Natural killer cell (primary cell): ENCODE results near the gene NFIA. TPM values are rescaled to one million over a fixed set of nuclear protein-coding genes. Genes with fewer than 3 reads are reported as not detected.
"Not testable (repeated sequence)": the region's sequence is repeated elsewhere in the genome, so short reads cannot be mapped to it uniquely, and the experiment has no call there.

ENCODE experiments used
- ATAC-seq, 3 donors: fragments of 150-1000 bp in 2 of 3; fragments of 200-7000 bp in 1 of 3; cut with Tn5 transposase; 1 replicate in 1 of 3; 2 replicates in 2 of 3; pipeline ENCODE4 v1.10.0; 2021; ENCODE audit warnings: mild to moderate bottlenecking in 2 of 3, moderate library complexity in 2 of 3
- DNase-seq, 2 donors: peaks; one replicate each; pipeline versions ENCODE4 v3.0.0 to v3.0.0-alpha.2; 2013 to 2021; ENCODE audit warnings: mixed read lengths in 1 of 2
- H3K27ac ChIP-seq: one replicate; pipeline ENCODE4 v1.5.1; 2013; ENCODE audit warnings: mild to moderate bottlenecking, low read length
- H3K27me3 ChIP-seq: one replicate; pipeline ENCODE4 v1.6.1; 2013; ENCODE audit warnings: low read length; ENCODE audit not compliant: control insufficient read depth, insufficient read depth
- H3K36me3 ChIP-seq: one replicate; pipeline ENCODE4 v1.6.1; 2013; ENCODE audit warnings: low read length; ENCODE audit not compliant: control insufficient read depth, insufficient read depth
- H3K4me1 ChIP-seq: one replicate; pipeline ENCODE4 v1.6.1; 2013; ENCODE audit warnings: low read length; ENCODE audit not compliant: control insufficient read depth, insufficient read depth
- H3K4me3 ChIP-seq: one replicate; pipeline ENCODE4 v1.5.1; 2013; ENCODE audit warnings: low read length
- H3K9me3 ChIP-seq: one replicate; pipeline ENCODE4 v1.6.1; 2013; ENCODE audit warnings: low read length; ENCODE audit not compliant: control insufficient read depth, insufficient read depth
- H3K27ac Mint-ChIP-seq, 2 donors: one replicate each; pipeline ENCODE4 v1.8.0; 2022; ENCODE audit warnings: mild to moderate bottlenecking in 2 of 2, mixed read lengths in 2 of 2, moderate library complexity in 1 of 2
- H3K27me3 Mint-ChIP-seq, 2 donors: one replicate each; pipeline ENCODE4 v1.8.0; 2022; ENCODE audit warnings: low read depth in 2 of 2, mixed read lengths in 2 of 2
- H3K36me3 Mint-ChIP-seq: one replicate; pipeline ENCODE4 v1.8.0; 2022; ENCODE audit warnings: mixed read lengths
- H3K4me1 Mint-ChIP-seq, 2 donors: one replicate each; pipeline ENCODE4 v1.8.0; 2022; ENCODE audit warnings: mixed read lengths in 2 of 2
- H3K4me3 Mint-ChIP-seq: one replicate; pipeline ENCODE4 v1.8.0; 2022; ENCODE audit warnings: mild to moderate bottlenecking, moderate library complexity, mixed read lengths
- H3K9me3 Mint-ChIP-seq, 2 donors: one replicate each; pipeline ENCODE4 v1.8.0; 2022; ENCODE audit warnings: mixed read lengths in 2 of 2
- CTCF ChIP-seq: fragments of 200-600 bp; IDR thresholded peaks from one replicate; pipeline ENCODE4 v1.8.0; 2022; ENCODE audit warnings: antibody characterized with exemption
- WGBS: methylation state at CpG from one replicate; pipeline ENCODE4 v1.1.7; 2013; ENCODE audit warnings: missing lambda C conversion rate; ENCODE audit not compliant: insufficient coverage; 5-methylcytosine and 5-hydroxymethylcytosine counted together
- intact Hi-C: fragments of 100-400 bp; cut with micrococcal nuclease; formaldehyde crosslinking; loops from one replicate; pipeline ENCODE4 v1.14.2; 2022
- total RNA-seq, 4 donors: library from RNA; stranded (reverse); fragments of 120-200 nt in 1 of 4; gene quantifications; one replicate each; pipeline versions ENCODE4 v1.2.3 to v1.2.4, GENCODE V29; 2013 to 2022

The NFIA gene
- total RNA-seq, 3 donors from 2014 or later (not counting 1 experiment from before 2014, with no cell fraction given), result 3.5 to 6.5 (median 3.6) TPM

- no peak for TF ChIP-seq CTCF
- Histone ChIP-seq H3K4me3 (no peak overlapping the region), H3K27me3 (no peaks in the 10 kb centered on the region), H3K9me3 (no peaks in the 10 kb centered on the region), H3K27ac (no peak overlapping the region), H3K36me3 (no peaks in the 10 kb centered on the region), H3K4me1 (no peaks in the 10 kb centered on the region)
- Mint-ChIP-seq H3K9me3 (no peaks in the 10 kb centered on the region), H3K4me1 (no peaks in the 10 kb centered on the region), H3K27me3 (peaks cover 15 to 41% of the 10 kb centered on the region in 2 donors), H3K4me3 (no peak overlapping the region), H3K36me3 (no peaks in the 10 kb centered on the region), H3K27ac (no peak overlapping the region)
- 62% methylated on average over 3 of the region's 3 CpGs for WGBS
- DNase-seq (no peak), ATAC-seq (no peak)
- intact Hi-C loops, result no loop called here
These were observed 43.5 kb downstream of the NFIA start for GRCh38 chr1:61125895-61126294.

GRCh38 chr1:61126843-61127242 is 44.5 kb downstream of the NFIA start:
- H3K27me3 Mint-ChIP-seq, result peaks cover 15 to 41% of the 10 kb centered on the region in 2 donors
- H3K9me3 ChIP-seq, H3K27ac Mint-ChIP-seq, H3K4me1 Mint-ChIP-seq, ATAC-seq, H3K4me3 ChIP-seq, H3K27ac ChIP-seq, H3K36me3 Mint-ChIP-seq, intact Hi-C loops, H3K9me3 Mint-ChIP-seq, DNase-seq, H3K4me1 ChIP-seq, H3K4me3 Mint-ChIP-seq, H3K36me3 ChIP-seq, H3K27me3 ChIP-seq: not testable (repeated sequence)
- WGBS, result 94% methylated on average over 9 of the region's 12 CpGs

GRCh38 chr1:61130338-61131000 is 48.1 kb downstream of the NFIA start:
- WGBS, result 88% methylated on average over 6 of the region's 6 CpGs
- ATAC-seq, result no peak

GRCh38 chr1:61131248-61131647 is 48.9 kb downstream of the NFIA start:
- Mint-ChIP-seq H3K4me1 (no peaks in the 10 kb centered on the region), H3K4me3 (no peak overlapping the region), H3K36me3 (no peaks in the 10 kb centered on the region), H3K27me3 (peaks cover 14 to 44% of the 10 kb centered on the region in 2 donors), H3K9me3 (no peaks in the 10 kb centered on the region), H3K27ac (no peak overlapping the region)
- TF ChIP-seq CTCF, result no peak
- H3K36me3 ChIP-seq, result no peaks in the 10 kb centered on the region
- ATAC-seq, result no peak
- H3K4me3 ChIP-seq, result no peak overlapping the region
- H3K4me1 ChIP-seq, result no peaks in the 10 kb centered on the region
- no peak overlapping the region for H3K27ac ChIP-seq
- DNase-seq, result no peak
- H3K9me3 ChIP-seq, result no peaks in the 10 kb centered on the region
- peaks cover 2% of the 10 kb centered on the region for H3K27me3 ChIP-seq
- intact Hi-C loops, result no loop called here

More at GRCh38 chr1:61130338-61131000, 48.1 kb downstream of the NFIA start:
- Histone ChIP-seq H3K4me3 (no peak overlapping the region), H3K27ac (no peak overlapping the region), H3K27me3 (peaks cover 2% of the 10 kb centered on the region), H3K36me3 (no peaks in the 10 kb centered on the region), H3K4me1 (no peaks in the 10 kb centered on the region), H3K9me3 (no peaks in the 10 kb centered on the region)
- no peak for TF ChIP-seq CTCF
- H3K4me3 Mint-ChIP-seq, result no peak overlapping the region
- no peaks in the 10 kb centered on the region for H3K4me1 Mint-ChIP-seq
- H3K9me3 Mint-ChIP-seq, result no peaks in the 10 kb centered on the region
- H3K27me3 Mint-ChIP-seq, result peaks cover 9 to 41% of the 10 kb centered on the region in 2 donors
- no peak overlapping the region for H3K27ac Mint-ChIP-seq
- intact Hi-C loops, result no loop called here
- DNase-seq, result no peak
- no peaks in the 10 kb centered on the region for H3K36me3 Mint-ChIP-seq
